ENCODE results near the gene MXD3. TPM values are rescaled to one million over a fixed set of nuclear protein-coding genes. Genes with fewer than 3 reads are reported as not detected.

Gene MXD3
- total and polyA plus RNA-seq, 4 donors, result 7.4 to 29.0 (median 12.9) TPM

GRCh38 chr5:177349362-177349647 lies 37.6 kb upstream of the MXD3 start:
- Histone ChIP-seq H3K4me1 (ENCODE audit: control insufficient read depth in 5 of 5, insufficient read depth in 5 of 5, low read length in 5 of 5) (peaks cover 4 to 18% (median 11%) of the 10 kb centered on the region in 5 donors), H3K27ac (ENCODE audit: low read depth in 1 of 2, low read length in 1 of 2) (no peak overlapping the region), H3K9ac (ENCODE audit: insufficient read depth in 1 of 2, low read length in 2 of 2) (no peak overlapping the region), H3K27me3 (ENCODE audit: control insufficient read depth in 3 of 3, insufficient read depth in 3 of 3, low read length in 2 of 3) (no peaks in the 10 kb centered on the region), H3K36me3 (ENCODE audit: control insufficient read depth in 4 of 4, insufficient read depth in 4 of 4, low read length in 4 of 4) (peaks cover 0 to 18% (median 4%) of the 10 kb centered on the region in 4 donors), H3K9me3 (ENCODE audit: control insufficient read depth in 4 of 4, insufficient read depth in 3 of 4, low read length in 3 of 4) (no peaks in the 10 kb centered on the region), H3K4me3 (no peak overlapping the region)
- WGBS, 2 donors, result 60 to 80% methylated on average over 3 of the region's 3 CpGs
- no peak for TF ChIP-seq CTCF (IDR thresholded peaks at IDR 0.05; ENCODE audit: control extremely low read depth, extremely low read depth)
- no peak for ATAC-seq (ENCODE audit: insufficient read depth, low FRiP score)
- no peak for DNase-seq

GRCh38 chr5:177347699-177348098 lies 36.0 kb upstream of the MXD3 start:
- Histone ChIP-seq H3K36me3 (ENCODE audit: control insufficient read depth in 4 of 4, insufficient read depth in 4 of 4, low read length in 4 of 4) (peaks cover 3 to 22% (median 9%) of the 10 kb centered on the region in 4 donors), H3K27me3 (ENCODE audit: control insufficient read depth in 3 of 3, insufficient read depth in 3 of 3, low read length in 2 of 3) (no peaks in the 10 kb centered on the region), H3K4me3 (no peak overlapping the region), H3K4me1 (ENCODE audit: control insufficient read depth in 5 of 5, insufficient read depth in 5 of 5, low read length in 5 of 5) (peaks cover 4 to 18% (median 11%) of the 10 kb centered on the region in 5 donors), H3K9me3 (ENCODE audit: control insufficient read depth in 4 of 4, insufficient read depth in 3 of 4, low read length in 3 of 4) (no peaks in the 10 kb centered on the region), H3K27ac (ENCODE audit: low read depth in 1 of 2, low read length in 1 of 2) (no peak overlapping the region), H3K9ac (ENCODE audit: insufficient read depth in 1 of 2, low read length in 2 of 2) (no peak overlapping the region)
- DNase-seq (no peak), ATAC-seq (ENCODE audit: insufficient read depth, low FRiP score) (no peak)
- no peak for TF ChIP-seq CTCF (IDR thresholded peaks at IDR 0.05; ENCODE audit: control extremely low read depth, extremely low read depth)
- 87 to 94% methylated on average over 4 of the region's 4 CpGs for WGBS, 2 donors

GRCh38 chr5:177346820-177347219 lies 35.1 kb upstream of the MXD3 start:
- 81 to 85% methylated on average over 4 of the region's 4 CpGs for WGBS, 2 donors
- H3K4me3 ChIP-seq, result no peak overlapping the region
- DNase-seq (no peak), ATAC-seq (ENCODE audit: insufficient read depth, low FRiP score) (no peak)
- peaks cover 4 to 14% (median 11%) of the 10 kb centered on the region in 5 donors for H3K4me1 ChIP-seq (ENCODE audit: control insufficient read depth in 5 of 5, insufficient read depth in 5 of 5, low read length in 5 of 5)
- no peak overlapping the region for H3K9ac ChIP-seq (ENCODE audit: insufficient read depth in 1 of 2, low read length in 2 of 2)
- H3K27ac ChIP-seq (ENCODE audit: low read depth in 1 of 2, low read length in 1 of 2), result no peak overlapping the region
- H3K9me3 ChIP-seq (ENCODE audit: control insufficient read depth in 4 of 4, insufficient read depth in 3 of 4, low read length in 3 of 4), result no peaks in the 10 kb centered on the region
- no peak for TF ChIP-seq CTCF (IDR thresholded peaks at IDR 0.05; ENCODE audit: control extremely low read depth, extremely low read depth)
- H3K27me3 ChIP-seq (ENCODE audit: control insufficient read depth in 3 of 3, insufficient read depth in 3 of 3, low read length in 2 of 3), result no peaks in the 10 kb centered on the region
- peaks cover 3 to 22% (median 9%) of the 10 kb centered on the region in 4 donors for H3K36me3 ChIP-seq (ENCODE audit: control insufficient read depth in 4 of 4, insufficient read depth in 4 of 4, low read length in 4 of 4)

GRCh38 chr5:177344891-177345290 lies 33.2 kb upstream of the MXD3 start:
- 96 to 97% methylated on average over 6 of the region's 6 CpGs for WGBS, 2 donors
- Histone ChIP-seq H3K4me3 (no peak overlapping the region), H3K27ac (ENCODE audit: low read depth in 1 of 2, low read length in 1 of 2) (no peak overlapping the region), H3K36me3 (ENCODE audit: control insufficient read depth in 4 of 4, insufficient read depth in 4 of 4, low read length in 4 of 4) (peaks cover 6 to 23% (median 10%) of the 10 kb centered on the region in 4 donors), H3K9ac (ENCODE audit: insufficient read depth in 1 of 2, low read length in 2 of 2) (no peak overlapping the region), H3K9me3 (ENCODE audit: control insufficient read depth in 4 of 4, insufficient read depth in 3 of 4, low read length in 3 of 4) (no peaks in the 10 kb centered on the region), H3K27me3 (ENCODE audit: control insufficient read depth in 3 of 3, insufficient read depth in 3 of 3, low read length in 2 of 3) (no peaks in the 10 kb centered on the region), H3K4me1 (ENCODE audit: control insufficient read depth in 5 of 5, insufficient read depth in 5 of 5, low read length in 5 of 5) (peaks cover 1 to 4% (median 3%) of the 10 kb centered on the region in 5 donors)
- no peak for DNase-seq
- no peak for ATAC-seq (ENCODE audit: insufficient read depth, low FRiP score)
- no peak for TF ChIP-seq CTCF (IDR thresholded peaks at IDR 0.05; ENCODE audit: control extremely low read depth, extremely low read depth)
